Loucy (cell line): Measurements from ENCODE around the gene P3H4.

Experiments
- H2AFZ ChIP-seq: fragments of 200-600 bp; sonication (generic); 2 replicates; pipeline ENCODE4 v1.6.0; 2016; ENCODE audit warnings: antibody characterized with exemption, mild to moderate bottlenecking, low read length, moderate library complexity
- H3F3A ChIP-seq: fragments of 200-600 bp; 2 replicates; pipeline ENCODE4 v1.6.0; 2016; ENCODE audit warnings: antibody characterized with exemption, low read depth, mild to moderate bottlenecking
- H3K27me3 ChIP-seq: fragments of 200-600 bp; sonication (generic); 2 replicates; pipeline ENCODE4 v1.6.1; 2014; ENCODE audit warnings: low read length, mild to moderate bottlenecking; ENCODE audit not compliant: insufficient read depth, poor library complexity, severe bottlenecking
- H3K36me3 ChIP-seq: fragments of 200-600 bp; sonication (generic); 2 replicates; pipeline ENCODE4 v1.6.1; 2016; ENCODE audit warnings: low read length; ENCODE audit not compliant: insufficient read depth
- H3K4me1 ChIP-seq: fragments of 200-600 bp; sonication (generic); 2 replicates; pipeline ENCODE4 v1.5.1; 2014; ENCODE audit warnings: low read length, mild to moderate bottlenecking; ENCODE audit not compliant: insufficient read depth, poor library complexity, severe bottlenecking
- H3K4me2 ChIP-seq: fragments of 200-600 bp; sonication (generic); 2 replicates; pipeline ENCODE4 v1.6.0; 2014; ENCODE audit warnings: antibody characterized with exemption, low read length, low read depth, mild to moderate bottlenecking; ENCODE audit not compliant: poor library complexity, severe bottlenecking
- H3K4me3 ChIP-seq: fragments of 200-600 bp; sonication (generic); 2 replicates; pipeline ENCODE4 v1.5.1; 2014; ENCODE audit warnings: low read length, mild to moderate bottlenecking, mixed read lengths; ENCODE audit not compliant: poor library complexity, severe bottlenecking
- H3K79me2 ChIP-seq: fragments of 200-600 bp; sonication (generic); 2 replicates; pipeline ENCODE4 v1.6.1; 2014; ENCODE audit warnings: low read length; ENCODE audit not compliant: insufficient read depth
- H3K9ac ChIP-seq: fragments of 200-600 bp; sonication (generic); 2 replicates; pipeline ENCODE4 v1.6.0; 2014; ENCODE audit warnings: mild to moderate bottlenecking, low read depth, low read length, moderate library complexity; ENCODE audit not compliant: poor library complexity, severe bottlenecking
- H3K9me2 ChIP-seq: fragments of 200-600 bp; sonication (generic); replicated peaks from 2 replicates; pipeline ENCODE4 v1.6.1; 2016; ENCODE audit warnings: low read depth, low read length, mixed read lengths
- H3K9me3 ChIP-seq: fragments of 200-600 bp; sonication (generic); 2 replicates; pipeline ENCODE4 v1.6.1; 2014; ENCODE audit warnings: mild to moderate bottlenecking, antibody characterized with exemption, low read length, low read depth; ENCODE audit not compliant: insufficient read depth
- H4K20me1 ChIP-seq: fragments of 200-600 bp; sonication (generic); 2 replicates; pipeline ENCODE4 v1.6.0; 2014; ENCODE audit warnings: antibody characterized with exemption, low read length, mild to moderate bottlenecking; ENCODE audit not compliant: insufficient read depth, poor library complexity, severe bottlenecking
- CTCF ChIP-seq: fragments of 200-600 bp; sonication (generic); conservative IDR thresholded peaks from 2 replicates; pipeline ENCODE4 v1.5.1; 2014; ENCODE audit warnings: mild to moderate bottlenecking, antibody characterized with exemption, low read length
- EZH2phosphoT487 ChIP-seq: fragments of 200-600 bp; IDR thresholded peaks from 2 replicates; pipeline ENCODE4 v1.6.1; 2018; ENCODE audit warnings: antibody characterized with exemption, mild to moderate bottlenecking, moderate library complexity, borderline replicate concordance

The P3H4 gene

GRCh38 chr17:41754066-41754465, 57.7 kb downstream of the P3H4 start:
- Histone ChIP-seq H3K4me1 (no peaks in the 10 kb centered on the region), H2AFZ (no peak overlapping the region), H3K36me3 (peaks cover 46% of the 10 kb centered on the region; the same call in 1 of the 2 replicates), H3K27me3 (no peaks in the 10 kb centered on the region), H3K9me2 (no peaks in the 10 kb centered on the region), H3K4me2 (no peak overlapping the region), H4K20me1 (no peaks in the 10 kb centered on the region), H3K79me2 (no peaks in the 10 kb centered on the region), H3K9me3 (no peaks in the 10 kb centered on the region), H3K9ac (no peak overlapping the region), H3F3A (no peaks in the 10 kb centered on the region), H3K4me3 (no peak overlapping the region)
- TF ChIP-seq CTCF: no peak
- no peak for TF ChIP-seq EZH2phosphoT487
